HG03159 (cell line): ENCODE data around the gene IL19.

Source experiments
- ATAC-seq: cut with Tn5 transposase; IDR thresholded peaks from one replicate; pipeline ENCODE4 v1.9.1; 2021; ENCODE audit warnings: mild to moderate bottlenecking, moderate library complexity; ENCODE audit not compliant: unreplicated experiment

IL19 gene

DNA sequence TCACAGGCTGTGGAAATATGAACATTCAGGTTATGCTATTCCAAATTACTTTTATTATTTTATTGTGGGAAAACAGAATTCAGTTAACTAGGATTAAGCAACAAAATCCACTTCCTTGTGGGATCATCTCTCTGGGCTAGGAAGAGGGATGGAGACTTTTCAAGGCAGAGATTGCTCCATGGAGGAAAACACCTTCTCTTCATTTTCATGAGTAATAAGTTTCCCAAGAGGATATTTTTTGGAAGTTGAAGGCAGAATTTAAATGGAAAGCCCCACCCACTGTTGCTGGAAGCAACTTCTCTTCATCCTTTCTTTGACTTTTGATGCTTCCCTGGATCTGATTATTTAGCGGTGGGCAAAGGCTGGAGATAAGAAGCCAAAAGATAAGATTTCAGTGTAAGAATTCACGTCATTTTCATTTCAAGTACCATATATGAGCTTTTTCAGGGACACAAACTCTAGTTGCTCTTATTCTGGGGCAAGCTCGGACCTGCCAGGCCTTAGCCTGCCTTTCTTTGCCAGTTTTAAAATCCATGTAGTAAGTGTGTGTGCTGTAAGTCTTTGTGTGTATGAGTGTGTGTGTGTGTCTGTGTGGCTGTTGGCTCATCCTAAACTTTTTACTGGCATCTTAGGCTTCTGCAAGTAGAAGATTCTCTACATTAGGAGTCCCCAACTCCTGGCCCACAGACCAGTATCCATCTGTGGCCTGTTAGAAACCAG lies 114.9 kb downstream of the IL19 start:
- ATAC-seq: no peak

DNA sequence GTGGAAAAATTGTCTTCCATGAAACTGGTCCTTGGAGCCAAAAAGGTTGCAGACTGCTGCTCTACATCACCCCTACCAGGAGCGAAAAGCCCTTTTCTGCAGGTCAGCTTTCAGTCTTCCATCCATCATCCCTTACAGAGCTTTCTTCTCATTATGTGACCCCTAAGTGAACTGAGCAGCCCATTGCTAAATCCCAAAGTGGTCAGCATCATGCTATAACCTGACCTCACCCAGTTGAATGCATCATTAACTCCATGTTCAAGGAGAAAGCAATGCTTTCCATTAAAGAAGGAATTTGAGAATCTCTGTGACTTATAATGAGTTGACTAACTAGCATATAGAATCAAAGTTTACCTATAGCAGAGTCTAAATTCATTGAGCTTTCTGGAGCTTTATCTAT lies 116.3 kb downstream of the IL19 start:
- no peak for ATAC-seq

DNA sequence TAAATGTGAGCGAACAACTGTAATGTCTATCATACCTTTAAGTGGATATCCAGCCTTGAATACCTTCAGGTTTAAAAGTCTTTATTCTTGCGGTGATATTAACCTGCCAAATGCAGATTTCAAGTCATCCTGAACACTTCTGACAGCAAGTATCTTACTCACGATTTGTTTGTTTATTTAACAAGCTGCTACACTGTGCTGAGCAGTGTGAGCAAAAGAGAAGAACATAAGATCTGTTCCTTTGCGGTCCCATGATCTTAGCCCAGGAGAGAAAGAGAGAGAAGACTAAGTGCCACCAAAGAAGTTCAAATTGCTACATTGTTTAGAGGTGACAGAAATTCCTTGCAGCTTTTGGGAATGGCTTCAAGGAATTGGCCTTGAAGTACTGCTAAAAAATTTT lies 117.1 kb downstream of the IL19 start:
- ATAC-seq: no peak

DNA sequence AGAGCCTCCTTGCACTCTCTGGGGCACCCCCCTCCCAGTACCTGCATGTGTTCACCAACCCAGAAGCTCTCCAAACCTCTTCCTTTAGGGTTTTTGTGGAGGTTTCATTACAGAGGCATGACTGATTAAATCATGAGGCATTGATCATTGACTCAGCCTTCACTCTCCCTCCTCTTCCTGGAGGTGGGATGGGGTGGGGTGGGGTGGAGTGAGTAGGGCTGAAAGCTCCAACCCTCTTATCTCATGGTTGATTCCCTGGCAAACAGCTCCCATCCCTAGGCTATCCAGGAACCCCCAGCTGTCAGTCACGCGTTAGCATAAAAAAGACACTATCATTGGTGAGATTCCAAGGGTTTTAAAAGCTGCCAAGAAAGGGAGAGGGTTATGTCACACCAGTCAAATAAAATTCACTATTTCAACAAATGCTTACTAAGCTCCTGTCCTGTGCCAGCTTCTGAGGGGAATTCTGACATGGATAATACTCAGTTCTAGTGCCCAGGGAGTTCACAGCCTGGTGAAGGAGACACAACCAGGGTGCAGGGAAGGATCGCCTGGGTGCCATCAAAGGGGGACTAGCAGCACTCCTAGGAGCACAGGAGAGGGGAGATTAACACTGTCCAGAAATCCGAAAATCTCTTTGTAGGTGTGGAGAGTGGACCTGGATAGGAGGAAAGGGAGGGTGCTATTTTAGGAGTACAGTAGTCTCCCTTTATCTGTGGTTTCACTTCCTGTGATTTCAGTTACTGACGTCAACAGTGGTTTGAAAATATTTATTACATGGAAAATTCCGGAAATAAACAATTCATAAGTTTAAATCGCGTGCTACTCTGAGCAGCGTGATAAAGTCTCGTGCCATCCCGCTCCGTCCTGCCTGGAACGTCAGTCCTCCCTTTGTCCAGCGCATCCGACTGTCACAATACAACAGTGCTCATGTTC lies 119.8 kb downstream of the IL19 start:
- ATAC-seq: no peak

DNA sequence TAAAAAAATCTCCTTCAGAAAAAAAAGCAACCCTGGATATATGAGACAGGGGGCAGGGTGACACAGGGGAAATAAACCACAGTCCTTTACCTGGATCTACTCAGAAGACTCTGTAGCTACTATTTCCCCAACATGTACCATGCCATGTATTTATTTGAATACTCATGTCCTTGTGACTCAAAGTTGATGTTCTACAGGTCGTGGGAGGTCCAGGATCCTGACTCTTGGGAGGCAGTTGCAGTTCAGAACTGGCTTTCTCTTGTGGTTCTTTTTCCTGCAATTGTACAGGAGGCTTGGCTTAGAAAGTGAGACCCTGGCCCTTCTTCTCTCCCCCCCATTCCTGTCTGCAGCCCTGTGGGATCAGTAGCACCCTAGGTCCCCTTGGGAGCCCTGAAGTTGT lies 120.8 kb downstream of the IL19 start:
- no peak for ATAC-seq
